DND-41 (cell line): Measurements from ENCODE around the gene PSMD3.

Experiments
- CTCF ChIP-seq: IDR thresholded peaks from 2 replicates; pipeline ENCODE4 v1.5.1; 2012; ENCODE audit warnings: borderline replicate concordance, low read length, moderate library complexity, mild to moderate bottlenecking; ENCODE audit not compliant: poor library complexity, severe bottlenecking; ENCODE audit errors: extremely low read depth
- EZH2 ChIP-seq: IDR thresholded peaks from 3 replicates; pipeline ENCODE4 v1.6.1; 2012; ENCODE audit warnings: borderline replicate concordance, low read depth, mild to moderate bottlenecking, moderate library complexity, low read length, inconsistent platforms; ENCODE audit not compliant: severe bottlenecking

DNA sequence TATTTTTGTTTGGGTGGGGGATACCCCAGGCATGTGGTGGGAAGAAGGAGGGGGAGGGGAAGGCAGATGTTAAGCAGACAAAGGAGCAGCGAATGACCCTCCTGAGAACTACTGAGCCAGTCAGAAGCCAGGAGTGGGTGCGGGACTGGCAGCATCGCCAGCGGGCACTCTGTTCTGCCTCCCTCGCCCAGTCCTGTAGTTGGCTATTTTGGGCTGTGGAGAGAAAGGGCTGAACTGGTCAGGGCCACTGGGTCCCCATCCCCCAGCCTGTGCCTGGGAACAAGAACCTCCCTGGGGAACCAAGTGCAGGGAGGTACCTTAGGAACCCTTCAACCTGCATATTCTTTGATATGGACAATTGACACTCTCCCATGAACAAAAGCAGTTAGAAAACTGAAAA is 46.7 kb upstream of the PSMD3 start:
- TF ChIP-seq CTCF = no peak
- TF ChIP-seq EZH2 = no peak
